Gastroesophageal sphincter (tissue), 3 donors: Measurements from ENCODE around the gene CASK.

ENCODE experiments used
- CTCF ChIP-seq, 4 experiments: fragments of 200-600 bp in 2 of 4; fragments of 450-650 bp in 2 of 4; sonication (generic) in 1 of 4; IDR thresholded peaks; one replicate each; pipeline ENCODE4 v1.5.1; 2017 to 2019; ENCODE audit warnings: antibody characterized with exemption in 4 of 4, mild to moderate bottlenecking in 2 of 4, moderate library complexity in 2 of 4
- POLR2AphosphoS5 ChIP-seq: sonication (generic); formaldehyde crosslinking; IDR thresholded peaks from one replicate; pipeline ENCODE4 v1.6.1; 2017; ENCODE audit warnings: antibody characterized with exemption

- TF ChIP-seq CTCF (IDR thresholded peaks at IDR 0.05) = no peak
- no peak for TF ChIP-seq POLR2AphosphoS5
Observed at GRCh38 chrX:41705680-41706374, 217.5 kb downstream of the CASK start.
